ENCODE data around the gene ZSCAN2.

GRCh38 chr15:84599906-84600305 is 903 bp upstream of the ZSCAN2 start:
- no peak for TF ChIP-seq CTCF (IDR thresholded peaks at IDR 0.05)
- TF ChIP-seq POLR2A (IDR thresholded peaks at IDR 0.05), result no peak

Measured in suprapubic skin (tissue), 3 donors.